HG03460 (cell line): Measurements from ENCODE around the gene JPH2.
A peak's percentile ranks its signal among the peaks of the same experiment; 100 is the strongest.

Source experiments
- ATAC-seq: cut with Tn5 transposase; IDR thresholded peaks from one replicate; pipeline ENCODE4 v1.9.1; 2021; ENCODE audit not compliant: unreplicated experiment

Gene JPH2

DNA sequence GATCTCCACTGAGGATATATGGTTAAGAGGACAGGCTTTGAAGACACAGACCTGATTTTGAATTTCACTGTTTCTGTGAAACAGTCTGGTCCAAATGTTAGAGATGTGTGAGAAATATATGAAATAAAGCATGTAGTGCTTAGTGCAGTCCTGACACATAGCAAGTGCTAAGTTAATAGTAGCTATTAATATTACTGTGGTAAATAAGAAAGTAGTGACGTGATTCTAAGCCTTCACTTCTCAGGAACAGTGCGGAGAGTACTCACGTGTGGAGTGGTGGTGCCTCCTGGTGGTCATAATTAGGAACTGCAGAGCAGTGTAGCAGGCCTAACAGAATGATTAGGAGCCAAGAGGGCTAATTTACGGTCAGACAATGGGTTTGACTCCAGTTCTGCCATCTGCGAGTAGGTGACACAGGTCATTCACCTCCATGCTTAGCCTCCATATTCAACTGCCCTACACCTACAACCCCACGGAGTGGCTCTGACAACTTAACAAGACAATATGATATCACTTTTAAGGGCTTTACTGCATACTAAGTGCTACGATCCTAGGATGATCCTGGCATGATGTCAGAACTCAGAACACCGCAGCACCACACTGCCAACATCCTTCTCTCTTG, 106.2 kb downstream of the JPH2 start:
- ATAC-seq: no peak

DNA sequence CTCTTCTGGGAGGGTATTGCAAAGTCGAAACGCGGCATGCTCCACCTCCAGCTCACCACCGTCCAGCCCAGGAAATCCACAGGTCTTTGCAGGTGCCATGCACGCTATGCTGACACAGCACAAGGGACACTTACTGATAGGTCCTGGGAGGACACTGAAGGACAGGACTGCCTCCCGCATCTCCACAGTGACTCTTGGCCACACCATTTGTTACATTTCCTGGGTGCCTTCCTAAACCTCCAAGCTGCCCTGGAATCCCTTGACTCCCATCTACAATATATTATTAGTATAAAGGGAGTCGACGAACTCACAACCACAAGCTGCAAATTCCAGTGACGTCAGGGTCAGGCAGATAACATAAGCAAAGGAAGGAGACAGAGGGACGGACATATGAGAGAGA, 106.9 kb downstream of the JPH2 start:
- no peak for ATAC-seq

- ATAC-seq: no peak
Measured at GRCh38 chr20:44079291-44079690, 107.7 kb downstream of the JPH2 start.

GRCh38 chr20:44075950-44076232, 111.1 kb downstream of the JPH2 start:
- no peak for ATAC-seq

- ATAC-seq: no peak
Measured at GRCh38 chr20:44075191-44075949, 111.6 kb downstream of the JPH2 start.

DNA sequence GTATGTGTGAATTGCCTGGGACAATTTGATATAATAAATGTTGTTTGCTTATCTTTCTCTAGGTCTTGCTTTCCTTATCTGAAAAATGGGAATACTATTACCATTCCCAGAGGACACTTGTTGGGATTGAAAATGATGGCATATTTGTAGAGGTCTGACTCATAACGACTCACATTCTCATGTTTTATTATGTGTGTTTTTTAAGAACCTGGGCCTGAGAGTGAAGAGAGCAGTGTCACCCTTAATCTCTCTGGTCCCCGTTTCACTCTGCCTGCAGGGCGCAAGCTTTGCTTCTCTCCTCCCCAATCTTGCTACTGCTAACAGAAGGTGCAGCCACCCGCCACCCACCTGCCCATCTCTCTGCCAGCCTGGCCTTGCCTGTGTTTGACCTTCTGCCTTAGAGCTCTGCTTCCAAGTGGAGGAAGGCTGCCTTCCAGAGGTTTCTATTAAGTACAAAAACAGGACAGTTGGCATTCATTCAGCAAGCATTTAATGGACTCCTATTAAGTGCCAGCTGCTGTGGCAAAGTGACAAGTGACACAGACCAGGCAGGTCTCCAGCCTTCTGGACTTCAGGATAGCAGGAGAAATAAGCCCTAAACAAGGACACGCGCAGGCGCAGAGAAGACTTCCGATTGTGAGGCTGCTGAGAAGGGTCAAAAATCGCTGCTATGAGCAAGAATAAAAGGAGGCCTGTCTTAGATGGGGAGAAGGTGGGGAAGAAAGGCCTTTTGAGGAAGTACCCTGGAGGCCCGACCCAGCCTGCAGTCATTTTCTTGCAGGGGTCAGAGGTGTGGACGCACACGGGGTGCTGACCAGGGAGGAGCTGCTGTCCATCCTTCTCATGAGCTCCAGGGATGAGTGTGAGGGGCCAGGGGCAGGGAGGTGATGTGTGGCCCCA, 112.5 kb downstream of the JPH2 start:
- no peak for ATAC-seq

GRCh38 chr20:44073675-44074071, 113.3 kb downstream of the JPH2 start:
- ATAC-seq: no peak

DNA sequence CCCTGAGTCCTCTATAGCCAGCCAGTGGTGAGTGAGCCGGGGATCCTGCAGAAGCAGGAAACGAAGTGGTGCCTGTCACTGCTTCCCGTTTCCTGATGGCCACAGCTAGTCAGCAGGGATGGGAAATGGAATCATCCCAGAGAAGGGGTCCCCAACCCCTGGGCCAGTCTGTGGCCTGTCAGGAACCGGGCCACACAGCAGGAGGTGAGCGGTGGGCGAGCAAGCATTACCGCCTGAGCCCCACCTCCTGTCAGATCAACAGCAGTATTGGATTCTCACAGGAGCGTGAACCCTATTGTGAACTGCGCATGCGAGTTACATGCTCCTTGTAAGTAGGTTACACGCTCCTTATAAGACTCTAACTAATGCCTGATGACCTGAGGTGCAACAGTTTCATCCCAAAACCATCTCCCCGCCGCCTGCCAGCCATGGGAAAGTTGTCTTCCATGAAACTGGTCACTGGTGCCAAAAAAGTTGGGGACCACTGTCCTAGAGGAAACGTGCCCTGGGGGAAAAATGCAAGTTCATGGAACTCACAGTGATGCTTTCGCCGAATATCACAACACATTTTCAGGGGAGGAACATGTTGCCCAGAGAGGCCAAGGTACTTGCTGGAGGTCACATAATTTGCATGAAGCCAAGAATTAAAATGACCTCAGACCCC, 113.8 kb downstream of the JPH2 start:
- ATAC-seq: no peak

GRCh38 chr20:44072384-44072783, 114.6 kb downstream of the JPH2 start:
- no peak for ATAC-seq

GRCh38 chr20:44071526-44072111, 115.4 kb downstream of the JPH2 start:
- ATAC-seq: no peak

- no peak for ATAC-seq
Measured at GRCh38 chr20:44071057-44071456, 115.9 kb downstream of the JPH2 start.

DNA sequence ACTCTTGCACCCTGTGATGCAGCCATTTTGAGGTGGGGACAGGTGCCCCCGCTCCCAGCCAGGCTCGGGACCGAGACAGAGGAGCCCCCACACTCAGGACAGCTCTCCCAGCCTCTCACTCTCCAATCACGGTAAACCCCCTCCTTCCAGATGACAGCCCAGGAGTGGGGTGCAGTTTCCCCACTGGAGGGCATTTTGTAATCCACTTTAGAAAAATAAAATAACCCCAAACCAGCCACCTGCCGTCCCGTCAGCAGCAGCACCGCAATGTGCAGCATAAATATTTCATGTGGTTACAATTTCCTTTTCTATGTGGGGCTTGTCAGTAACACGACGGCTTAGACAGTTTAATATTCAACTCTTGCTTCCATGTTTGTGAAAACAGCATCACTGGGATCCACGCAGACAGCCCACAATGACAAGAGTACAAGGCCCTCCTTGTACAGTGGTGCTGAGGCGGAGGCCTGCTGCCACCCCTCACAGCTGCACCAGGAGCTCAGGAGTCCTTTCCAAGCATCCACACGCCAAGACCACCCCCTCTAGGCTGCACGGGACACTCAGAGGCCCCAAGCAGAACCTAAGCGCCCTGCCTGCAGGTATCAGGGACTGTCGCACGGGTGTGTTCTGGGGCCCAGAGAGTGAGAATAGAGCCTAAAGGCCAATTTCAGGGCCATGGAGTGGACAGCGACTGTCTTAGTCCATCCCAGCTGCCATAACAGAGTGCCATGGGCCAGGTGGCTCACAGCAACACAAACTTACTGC, 116.7 kb downstream of the JPH2 start:
- no peak for ATAC-seq

DNA sequence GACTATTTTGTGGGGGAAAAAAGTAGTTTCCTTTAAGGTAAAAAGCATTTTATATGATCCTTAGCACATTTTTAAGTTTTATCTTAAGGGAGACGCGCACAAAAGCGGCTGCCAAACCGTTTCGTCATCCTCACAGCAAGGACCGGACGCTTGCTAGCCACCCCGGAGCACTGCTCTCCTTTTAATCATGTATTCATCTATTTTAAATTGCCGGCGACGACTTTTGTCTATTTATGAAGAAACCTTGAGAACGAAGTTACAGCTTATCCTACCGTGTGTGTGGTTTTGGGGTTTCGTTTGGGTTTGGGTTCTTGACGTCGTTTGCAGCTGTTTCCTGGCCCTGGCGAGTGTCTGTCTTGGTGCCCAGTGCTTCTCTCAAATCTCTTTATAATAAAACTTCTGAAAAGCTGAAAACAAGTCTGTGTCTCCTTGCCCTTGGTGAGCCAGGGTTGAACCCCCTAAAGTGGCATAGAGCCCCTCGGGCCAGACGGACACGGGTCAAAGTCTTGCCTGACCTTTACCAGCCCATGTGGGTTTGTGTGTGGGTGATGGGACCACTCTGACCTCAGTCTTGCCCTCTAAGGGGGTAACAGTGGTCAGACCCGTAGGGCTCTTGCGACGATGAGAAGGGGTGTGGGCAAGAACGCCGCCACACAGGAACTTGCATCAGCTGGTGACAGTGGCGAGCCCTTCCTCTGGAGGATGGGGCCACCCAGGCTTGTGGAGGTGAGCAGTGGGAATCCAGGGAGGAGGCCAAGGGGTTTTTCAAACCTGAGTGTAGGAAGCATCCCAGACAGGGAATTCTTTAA, 117.6 kb downstream of the JPH2 start:
- peak; percentile 44 for ATAC-seq

GRCh38 chr20:44068316-44069201, 118.4 kb downstream of the JPH2 start:
- ATAC-seq: no peak

DNA sequence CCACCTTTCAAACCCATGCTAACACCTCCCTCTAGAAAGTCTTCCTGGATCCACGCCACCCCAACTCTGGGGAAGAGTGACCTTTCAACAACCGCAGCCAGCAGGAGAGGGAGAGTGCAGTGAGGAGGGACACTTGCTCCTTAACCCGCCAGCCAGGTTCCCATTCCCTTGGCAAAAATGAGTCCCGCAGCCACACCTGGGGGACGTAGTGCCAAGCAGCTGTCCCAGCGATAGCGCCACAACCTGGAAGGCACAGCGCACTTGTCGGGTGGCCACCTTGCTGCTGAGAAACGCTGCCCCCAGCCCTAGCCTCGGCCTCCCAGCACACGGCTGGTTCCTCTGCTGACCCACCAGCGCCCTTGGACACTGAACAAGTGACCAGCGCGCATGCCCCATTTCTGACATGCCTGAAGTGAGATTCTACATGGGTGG, 119.3 kb downstream of the JPH2 start:
- ATAC-seq: no peak

GRCh38 chr20:44066645-44067606, 120.1 kb downstream of the JPH2 start:
- no peak for ATAC-seq
